NCI-H1092 (cell line): ENCODE data around the gene SUSD6.
A peak's percentile ranks its signal among the peaks of the same experiment; 100 is the strongest.
"Not testable (repeated sequence)": the region's sequence is repeated elsewhere in the genome, so short reads cannot be mapped to it uniquely, and the experiment has no call there.

Source experiments
- DNase-seq: peaks from one replicate; lab custom pipeline; 2025; lab: John Stamatoyannopoulos, UW

The SUSD6 gene

GRCh38 chr14:69712599-69713088 is 101.2 kb downstream of the SUSD6 start:
- DNase-seq, result no peak

- peak; percentile 52 for DNase-seq
Observed at GRCh38 chr14:69713209-69713781, 101.9 kb downstream of the SUSD6 start.

- DNase-seq, result peak; percentile 36
Observed at GRCh38 chr14:69713993-69714679, 102.7 kb downstream of the SUSD6 start.

GRCh38 chr14:69715725-69716477 is 104.5 kb downstream of the SUSD6 start:
- peak; percentile 90 for DNase-seq

GRCh38 chr14:69716478-69717187 is 105.2 kb downstream of the SUSD6 start:
- no peak for DNase-seq

GRCh38 chr14:69718614-69719013 is 107.2 kb downstream of the SUSD6 start:
- DNase-seq, result not testable (repeated sequence)

GRCh38 chr14:69719501-69719951 is 108.1 kb downstream of the SUSD6 start:
- DNase-seq, result no peak

GRCh38 chr14:69720912-69721311 is 109.5 kb downstream of the SUSD6 start:
- no peak for DNase-seq

GRCh38 chr14:69726761-69727511 is 115.5 kb downstream of the SUSD6 start:
- DNase-seq, result peak; percentile 36

GRCh38 chr14:69727860-69728259 is 116.5 kb downstream of the SUSD6 start:
- DNase-seq, result no peak

GRCh38 chr14:69731919-69732598 is 120.7 kb downstream of the SUSD6 start:
- not testable (repeated sequence) for DNase-seq

GRCh38 chr14:69736405-69736804 is 125.0 kb downstream of the SUSD6 start:
- not testable (repeated sequence) for DNase-seq

- DNase-seq, result no peak
Observed at GRCh38 chr14:69741055-69741454, 129.7 kb downstream of the SUSD6 start.

- no peak for DNase-seq
Observed at GRCh38 chr14:69749956-69750355, 138.6 kb downstream of the SUSD6 start.

GRCh38 chr14:69750495-69750894 is 139.1 kb downstream of the SUSD6 start:
- DNase-seq, result no peak

- no peak for DNase-seq
Observed at GRCh38 chr14:69752773-69753172, 141.4 kb downstream of the SUSD6 start.

- no peak for DNase-seq
Observed at GRCh38 chr14:69753860-69754259, 142.5 kb downstream of the SUSD6 start.

- DNase-seq, result no peak
Observed at GRCh38 chr14:69754487-69754886, 143.1 kb downstream of the SUSD6 start.

- no peak for DNase-seq
Observed at GRCh38 chr14:69755296-69755695, 143.9 kb downstream of the SUSD6 start.

- no peak for DNase-seq
Observed at GRCh38 chr14:69755784-69756183, 144.4 kb downstream of the SUSD6 start.

GRCh38 chr14:69756298-69756697 is 144.9 kb downstream of the SUSD6 start:
- DNase-seq, result no peak
